Activated effector memory CD4-positive, alpha-beta T cell treated with anti-CD3 and anti-CD28 coated beads, Interleukin-2, amount 50 U/mL, for 16 hours (primary cell): Measurements from ENCODE around the gene RENBP.

Experiments
- DNase-seq: peaks from one replicate; pipeline ENCODE4 v3.0.0-alpha.2; 2020

Gene RENBP

GRCh38 chrX:153953342-153953830 lies 8.9 kb upstream of the RENBP start:
- peak; percentile 91 for DNase-seq

GRCh38 chrX:153952373-153953026 lies 8.1 kb upstream of the RENBP start:
- DNase-seq = no peak

- no peak for DNase-seq
Measured at GRCh38 chrX:153951683-153952372, 7.4 kb upstream of the RENBP start.

GRCh38 chrX:153950127-153950526 lies 5.7 kb upstream of the RENBP start:
- DNase-seq = no peak

GRCh38 chrX:153948847-153949805 lies 4.7 kb upstream of the RENBP start:
- DNase-seq = no peak

- no peak for DNase-seq
Measured at GRCh38 chrX:153948002-153948466, 3.6 kb upstream of the RENBP start.

GRCh38 chrX:153947009-153947769 lies 2.7 kb upstream of the RENBP start:
- peak; percentile 90 for DNase-seq

- no peak for DNase-seq
Measured at GRCh38 chrX:153945956-153946943, 1.8 kb upstream of the RENBP start.

GRCh38 chrX:153944800-153945150 lies 332 bp upstream of the RENBP start:
- DNase-seq = no peak

- no peak for DNase-seq
Measured at GRCh38 chrX:153941336-153942252, 2.8 kb downstream of the RENBP start.

GRCh38 chrX:153939573-153939972 lies 4.9 kb downstream of the RENBP start:
- no peak for DNase-seq

GRCh38 chrX:153938226-153938786 lies 6.1 kb downstream of the RENBP start:
- DNase-seq = no peak

GRCh38 chrX:153937056-153937455 lies 7.4 kb downstream of the RENBP start:
- no peak for DNase-seq

GRCh38 chrX:153935326-153935851 lies 9.1 kb downstream of the RENBP start:
- no peak for DNase-seq

- peak; percentile 86 for DNase-seq
Measured at GRCh38 chrX:153934762-153935325, 9.6 kb downstream of the RENBP start, which contains the start of gene NAA10. NAA10 (minus strand) TSS chrX:153935037; CDS start chrX:153934904, 133 bp downstream.

GRCh38 chrX:153934148-153934761 lies 10.2 kb downstream of the RENBP start:
- no peak for DNase-seq

GRCh38 chrX:153933748-153934147 lies 10.7 kb downstream of the RENBP start:
- DNase-seq = no peak

GRCh38 chrX:153932220-153932915 lies 12.1 kb downstream of the RENBP start:
- no peak for DNase-seq
